Neural progenitor cell (in vitro differentiated cells): ENCODE data around the gene SENP2.

Source experiments
- CTCF ChIP-seq: fragments of 200-600 bp; sonication (generic); IDR thresholded peaks from 2 replicates; pipeline ENCODE4 v1.5.1; 2017; ENCODE audit warnings: antibody characterized with exemption, mild to moderate bottlenecking
- EZH2 ChIP-seq: fragments of 200-600 bp; sonication (generic); IDR thresholded peaks from 2 replicates; pipeline ENCODE4 v1.6.1; 2017; ENCODE audit warnings: antibody characterized with exemption, mild to moderate bottlenecking, moderate library complexity

GRCh38 chr3:185667574-185667973 lies 81.5 kb downstream of the SENP2 start:
- TF ChIP-seq EZH2 = no peak
- no peak for TF ChIP-seq CTCF
